ENCODE data around the gene GUCY2D.
A peak's percentile ranks its signal among the peaks of the same experiment; 100 is the strongest.

GUCY2D gene

DNA sequence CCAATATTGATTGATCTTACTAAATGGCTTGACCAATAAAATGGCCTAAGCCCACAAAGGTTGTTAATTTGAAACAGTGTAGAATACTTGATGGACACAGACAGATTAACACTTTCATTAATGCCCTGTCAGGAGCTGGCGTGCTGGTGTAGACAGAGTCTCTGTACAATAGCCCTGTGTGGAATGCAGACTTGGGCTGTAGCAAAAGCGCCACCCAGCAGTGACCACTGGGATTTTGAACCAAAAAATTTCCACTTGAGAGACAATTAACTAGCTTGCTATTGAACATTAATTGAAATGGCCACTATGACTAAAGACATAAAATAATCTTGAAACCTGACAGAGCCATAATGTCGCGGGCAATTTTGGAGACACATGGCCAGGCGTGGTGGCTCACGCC, 19.7 kb upstream of the GUCY2D start:
- TF ChIP-seq, protein P1, sequence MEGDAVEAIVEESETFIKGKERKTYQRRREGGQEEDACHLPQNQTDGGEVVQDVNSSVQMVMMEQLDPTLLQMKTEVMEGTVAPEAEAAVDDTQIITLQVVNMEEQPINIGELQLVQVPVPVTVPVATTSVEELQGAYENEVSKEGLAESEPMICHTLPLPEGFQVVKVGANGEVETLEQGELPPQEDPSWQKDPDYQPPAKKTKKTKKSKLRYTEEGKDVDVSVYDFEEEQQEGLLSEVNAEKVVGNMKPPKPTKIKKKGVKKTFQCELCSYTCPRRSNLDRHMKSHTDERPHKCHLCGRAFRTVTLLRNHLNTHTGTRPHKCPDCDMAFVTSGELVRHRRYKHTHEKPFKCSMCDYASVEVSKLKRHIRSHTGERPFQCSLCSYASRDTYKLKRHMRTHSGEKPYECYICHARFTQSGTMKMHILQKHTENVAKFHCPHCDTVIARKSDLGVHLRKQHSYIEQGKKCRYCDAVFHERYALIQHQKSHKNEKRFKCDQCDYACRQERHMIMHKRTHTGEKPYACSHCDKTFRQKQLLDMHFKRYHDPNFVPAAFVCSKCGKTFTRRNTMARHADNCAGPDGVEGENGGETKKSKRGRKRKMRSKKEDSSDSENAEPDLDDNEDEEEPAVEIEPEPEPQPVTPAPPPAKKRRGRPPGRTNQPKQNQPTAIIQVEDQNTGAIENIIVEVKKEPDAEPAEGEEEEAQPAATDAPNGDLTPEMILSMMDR (conservative IDR thresholded peaks at IDR 0.05): no peak
- TF ChIP-seq ZFX (IDR thresholded peaks at IDR 0.05): no peak
- H3K27ac ChIP-seq: no peak overlapping the region

DNA sequence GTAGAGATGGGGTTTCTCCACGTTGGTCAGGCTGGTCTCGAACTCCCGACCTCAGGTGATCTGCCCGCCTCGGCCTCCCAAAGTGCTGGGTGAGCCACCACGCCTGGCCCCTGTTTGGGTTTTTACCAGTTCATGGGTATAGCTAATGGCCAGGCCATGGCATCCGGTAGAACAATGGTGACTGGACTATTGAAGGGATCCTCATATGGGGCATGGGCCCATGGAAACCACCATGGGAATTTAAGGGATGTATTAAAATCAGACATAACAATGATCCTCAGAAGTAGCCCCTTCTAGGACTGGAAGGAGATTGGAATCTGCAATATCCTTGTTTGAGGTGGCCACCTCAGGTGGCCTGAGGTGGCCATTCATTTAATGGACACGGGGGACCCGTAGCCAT, 17.5 kb upstream of the GUCY2D start:
- TF ChIP-seq, protein P1 (conservative IDR thresholded peaks at IDR 0.05): no peak
- TF ChIP-seq ZFX (IDR thresholded peaks at IDR 0.05): no peak
- H3K27ac ChIP-seq: no peak overlapping the region

DNA sequence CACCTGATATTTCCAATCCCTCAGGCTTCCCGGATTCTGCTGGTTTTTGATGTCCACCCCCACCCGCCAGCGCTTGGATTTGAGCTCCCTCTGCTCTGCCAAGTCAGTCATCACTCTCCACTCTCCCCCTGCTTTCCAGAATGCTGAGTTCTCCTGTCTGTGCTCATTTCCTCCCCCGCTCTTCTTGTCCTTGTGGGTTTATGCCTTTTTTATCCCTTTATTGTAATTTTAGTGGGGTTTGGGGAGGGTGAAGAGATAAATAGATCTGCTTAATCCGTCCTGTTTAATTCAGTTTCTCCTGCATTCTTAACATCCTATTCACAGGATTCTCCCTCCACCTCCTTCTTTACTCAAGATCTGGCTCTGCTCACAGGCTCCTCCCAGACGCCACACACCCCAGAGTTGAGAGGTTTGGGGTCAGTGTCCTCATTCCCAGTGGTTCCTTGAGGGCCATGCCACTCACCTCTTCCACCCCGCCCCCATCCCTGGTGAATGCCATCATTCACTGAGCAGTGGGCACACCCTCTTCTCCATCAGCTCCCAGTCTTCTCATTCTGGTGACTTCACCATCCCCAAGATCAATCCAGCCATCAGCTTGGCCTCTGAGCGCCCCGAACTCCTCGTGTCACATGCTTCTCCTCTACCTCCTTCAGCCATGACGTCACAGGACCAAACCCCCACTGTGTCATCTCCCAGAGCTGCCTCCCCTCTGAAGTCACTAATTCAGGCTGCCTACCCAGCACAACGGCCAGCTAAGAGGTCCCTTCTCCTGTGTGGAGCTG, 15.1 kb upstream of the GUCY2D start:
- no peak overlapping the region for H3K27ac ChIP-seq
- TF ChIP-seq ZFX (IDR thresholded peaks at IDR 0.05): no peak
- TF ChIP-seq, protein P1 (conservative IDR thresholded peaks at IDR 0.05): no peak

DNA sequence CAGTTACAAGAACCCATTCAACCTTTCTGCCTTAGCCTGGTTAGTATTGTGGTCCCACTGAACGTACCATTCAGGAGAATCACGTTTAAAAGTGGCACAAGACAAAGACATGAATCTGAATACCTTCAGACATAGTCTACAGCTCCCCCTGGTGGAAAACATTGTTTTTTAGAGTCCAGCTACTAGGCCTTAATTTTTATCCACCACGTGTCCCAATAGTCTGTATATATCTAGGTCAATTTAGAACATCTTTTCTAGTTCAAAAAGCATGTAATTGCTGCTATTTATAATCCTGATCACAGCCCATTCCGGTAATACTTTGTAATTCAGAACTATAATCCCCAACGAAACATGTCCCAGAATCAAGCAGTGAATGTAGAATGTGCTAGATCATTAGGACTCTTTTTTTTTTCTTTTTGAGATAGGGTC, 13.7 kb upstream of the GUCY2D start:
- H3K27ac ChIP-seq: no peak overlapping the region; the same call in 1 of the 2 replicates
- no peak for TF ChIP-seq ZFX (IDR thresholded peaks at IDR 0.05)
- TF ChIP-seq, protein P1 (conservative IDR thresholded peaks at IDR 0.05): peak; percentile 85

DNA sequence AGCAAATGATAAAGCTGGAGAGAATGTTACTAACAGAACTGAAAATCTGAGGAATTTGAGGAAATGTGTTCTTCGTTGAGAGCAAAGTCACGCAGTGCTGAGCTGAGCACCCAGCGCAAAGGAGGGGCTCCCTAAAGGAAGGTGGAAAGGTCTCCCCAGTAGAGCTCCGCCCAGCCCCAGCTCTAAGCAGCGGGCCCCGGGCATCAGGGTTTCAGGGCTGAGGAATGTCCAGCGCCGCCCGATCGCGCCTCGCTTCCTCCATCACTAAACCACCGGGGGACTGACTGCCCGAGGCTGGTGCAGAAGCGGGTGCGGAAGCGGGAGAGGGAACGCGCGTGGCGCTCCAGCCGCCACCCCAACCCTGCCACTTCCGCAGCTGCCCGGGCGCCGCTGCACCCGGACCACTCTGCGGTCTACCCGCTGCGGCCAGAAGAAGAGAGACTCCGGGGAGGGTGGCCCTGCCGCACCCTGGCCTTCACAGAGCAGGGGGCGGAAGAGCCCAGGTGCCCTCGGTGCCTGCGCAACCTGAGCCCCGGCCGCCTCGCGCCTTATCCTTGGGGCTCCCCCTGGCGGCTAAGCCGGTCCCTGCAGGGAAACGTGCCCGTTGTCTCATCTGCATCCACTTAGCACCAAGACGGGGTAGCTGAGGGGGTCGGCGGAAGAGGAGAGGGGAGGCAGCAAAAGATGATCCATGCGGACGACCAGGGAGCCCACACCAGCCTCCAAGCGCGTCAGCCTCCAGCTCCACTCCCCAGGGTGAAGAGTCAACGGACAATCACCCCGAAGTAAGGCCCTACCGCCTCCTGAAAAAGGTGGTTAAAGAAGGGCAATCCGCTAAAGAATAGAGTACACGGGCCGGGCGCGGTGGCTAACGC, 12.4 kb upstream of the GUCY2D start:
- TF ChIP-seq, protein P1 (conservative IDR thresholded peaks at IDR 0.05): peak; percentile 99
- peak; percentile 44; the same call in 1 of the 2 replicates for TF ChIP-seq ZFX (IDR thresholded peaks at IDR 0.05)
- H3K27ac ChIP-seq: peak overlapping the region; percentile 68

DNA sequence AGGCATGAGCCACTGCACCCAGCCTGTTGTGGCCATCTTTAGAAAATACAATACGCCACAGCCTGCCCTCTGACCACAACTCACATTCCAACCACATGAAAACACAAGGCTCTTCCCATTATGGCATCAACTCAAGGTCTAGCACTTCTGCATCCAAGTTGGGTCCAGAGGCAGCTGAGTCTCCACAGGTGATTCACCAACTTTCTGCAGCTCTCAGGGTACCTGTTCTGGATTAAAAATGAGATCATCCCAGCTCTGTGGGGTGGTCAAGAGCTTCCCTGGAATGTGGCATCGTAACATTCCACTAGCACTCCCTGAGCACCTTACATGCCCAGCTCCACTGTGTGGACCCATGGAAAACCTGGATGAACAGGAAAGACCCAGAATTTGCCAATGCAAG, 9.9 kb upstream of the GUCY2D start:
- TF ChIP-seq, protein P1 (conservative IDR thresholded peaks at IDR 0.05): no peak
- no peak for TF ChIP-seq ZFX (IDR thresholded peaks at IDR 0.05)
- H3K27ac ChIP-seq: no peak overlapping the region

DNA sequence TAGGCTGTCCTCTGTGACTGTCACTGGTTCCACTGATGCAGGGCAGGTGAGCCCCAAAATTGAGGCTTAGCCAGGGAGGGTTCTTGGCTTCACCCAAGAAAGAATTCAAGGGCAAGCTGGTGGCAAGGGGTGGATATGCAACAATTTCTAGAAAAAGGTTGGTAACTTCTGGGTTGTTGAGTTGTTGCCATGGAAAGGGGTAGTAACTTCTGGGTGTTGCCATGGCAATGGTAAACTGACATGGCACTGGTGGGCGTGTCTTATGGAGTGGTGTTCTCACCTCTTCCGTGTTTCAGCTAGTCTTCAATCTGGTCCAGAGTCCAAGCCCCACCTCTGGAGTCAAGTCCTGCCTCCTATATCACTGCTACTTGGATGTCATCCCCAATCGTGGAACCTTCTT, 9.5 kb upstream of the GUCY2D start:
- TF ChIP-seq, protein P1 (conservative IDR thresholded peaks at IDR 0.05): no peak
- H3K27ac ChIP-seq: no peak overlapping the region
